Testis (tissue), 3 donors: Measurements from ENCODE around the gene RABGAP1L. TPM values are rescaled to one million over a fixed set of nuclear protein-coding genes. Genes with fewer than 3 reads are reported as not detected.

Source experiments
- DNase-seq: peaks from one replicate; pipeline ENCODE4 v3.0.0-alpha.2; 2019
- H3K27ac ChIP-seq, 2 donors: fragments of 200-600 bp; sonication (generic); one replicate each; pipeline ENCODE4 v1.5.1; 2019
- H3K27me3 ChIP-seq: fragments of 200-600 bp; sonication (generic); one replicate; pipeline ENCODE4 v1.5.1; 2019
- H3K36me3 ChIP-seq: fragments of 200-600 bp; sonication (generic); one replicate; pipeline ENCODE4 v1.5.1; 2017; ENCODE audit warnings: low read depth; ENCODE audit errors: missing control alignments
- H3K4me1 ChIP-seq: fragments of 200-600 bp; sonication (generic); one replicate; pipeline ENCODE4 v1.5.1; 2019
- H3K4me3 ChIP-seq, 2 donors: fragments of 200-600 bp; sonication (generic); one replicate each; pipeline ENCODE4 v1.5.1; 2017 to 2019
- H3K9me3 ChIP-seq: fragments of 200-600 bp; sonication (generic); one replicate; pipeline ENCODE4 v1.5.1; 2017
- CTCF ChIP-seq, 3 experiments: fragments of 450-650 bp in 2 of 3; fragments of 200-600 bp in 1 of 3; sonication (generic) in 1 of 3; IDR thresholded peaks; one replicate each; pipeline ENCODE4 v1.5.1; 2016 to 2019; ENCODE audit warnings: antibody characterized with exemption in 3 of 3, mild to moderate bottlenecking in 2 of 3, moderate library complexity in 1 of 3
- POLR2A ChIP-seq: fragments of 450-650 bp; IDR thresholded peaks from one replicate; pipeline ENCODE4 v1.6.1; 2017; ENCODE audit warnings: antibody characterized with exemption, mild to moderate bottlenecking, moderate library complexity
- WGBS, 2 donors: methylation state at CpG; one replicate each; pipeline ENCODE4 v1.1.5; 2018; 5-methylcytosine and 5-hydroxymethylcytosine counted together
- intact Hi-C: fragments of 100-400 bp; cut with DNase I; formaldehyde crosslinking; loops from one replicate; pipeline ENCODE4 v1.15.1; 2023; ENCODE audit warnings: low total_unique reads
- polyA plus RNA-seq: library from polyadenylated mRNA; stranded (reverse); fragments of 350-450 nt; fragmentation: Illumina TruSeq; extraction: RNeasy Lipid Tissue Mini Kit (QIAGEN cat#74804); gene quantifications from one replicate; pipeline ENCODE4 v1.2.3, GENCODE V29; 2014; ENCODE audit warnings: low read depth, low replicate concordance; ENCODE audit not compliant: insufficient read depth
- total RNA-seq, 2 donors: library from RNA; depleted of rRNA; stranded (reverse); fragments of >200 nt; gene quantifications; one replicate each; pipeline ENCODE4 v1.2.3, GENCODE V29; 2016

The RABGAP1L gene
- total and polyA plus RNA-seq, 3 donors from 2014 or later, result 40.5 to 53.1 (median 49.5) TPM

- Histone ChIP-seq H3K4me3 (no peak overlapping the region), H3K27me3 (no peaks in the 10 kb centered on the region), H3K36me3 (no peaks in the 10 kb centered on the region), H3K4me1 (no peaks in the 10 kb centered on the region), H3K9me3 (no peaks in the 10 kb centered on the region), H3K27ac (no peak overlapping the region)
- no peak for DNase-seq
- no peak for TF ChIP-seq POLR2A
- no peak for TF ChIP-seq CTCF (IDR thresholded peaks at IDR 0.05)
- intact Hi-C loops, result no loop called here
- 10 to 21% methylated on average over 1 of the region's 1 CpG for WGBS, 2 donors
These were observed 554.5 kb downstream of the RABGAP1L start for GRCh38 chr1:174713796-174714195.

DNA sequence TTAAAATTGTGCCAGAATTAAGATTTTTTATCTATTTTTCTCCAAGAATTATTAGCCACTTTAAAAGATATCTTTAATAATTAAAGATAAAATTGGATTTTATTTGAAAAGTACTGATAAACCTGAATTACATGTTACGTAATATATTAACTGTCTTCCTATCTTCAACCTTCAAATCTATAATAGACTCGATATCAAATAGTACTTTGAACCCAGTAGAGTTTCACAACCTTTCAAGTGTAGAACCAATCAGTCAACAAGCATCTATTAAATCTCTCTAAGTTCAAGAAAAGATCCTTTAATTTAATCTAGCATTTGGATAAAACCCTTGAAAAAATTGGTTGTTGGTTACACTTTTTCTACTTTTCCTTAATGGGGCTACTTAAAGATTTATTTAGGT, 559.9 kb downstream of the RABGAP1L start:
- Histone ChIP-seq H3K27ac (no peak overlapping the region), H3K27me3 (no peaks in the 10 kb centered on the region), H3K4me1 (no peaks in the 10 kb centered on the region), H3K4me3 (no peak overlapping the region), H3K9me3 (no peaks in the 10 kb centered on the region), H3K36me3 (no peaks in the 10 kb centered on the region)
- WGBS, 2 donors, result 97 to 99% methylated on average over 2 of the region's 2 CpGs
- intact Hi-C loops, result no loop called here
- TF ChIP-seq CTCF (IDR thresholded peaks at IDR 0.05), result no peak
- TF ChIP-seq POLR2A, result no peak
- DNase-seq, result no peak

- WGBS, 2 donors, result 90 to 92% methylated on average over 1 of the region's 1 CpG
- no peaks in the 10 kb centered on the region for H3K36me3 ChIP-seq
- intact Hi-C loops, result loop anchor here (10.0 kb wide), 1 partner anchor 456 kb away; no protein-coding TSS in a partner anchor
These were observed 561.3 kb downstream of the RABGAP1L start for GRCh38 chr1:174720618-174721017.

GRCh38 chr1:174721246-174721645, 561.9 kb downstream of the RABGAP1L start:
- intact Hi-C loops, result loop anchor here (10.0 kb wide), 1 partner anchor 456 kb away; no protein-coding TSS in a partner anchor
- H3K27me3 ChIP-seq, result no peaks in the 10 kb centered on the region
- H3K4me1 ChIP-seq, result no peaks in the 10 kb centered on the region
- H3K4me3 ChIP-seq, result no peak overlapping the region
- WGBS, 2 donors, result 58 to 72% methylated on average over 2 of the region's 2 CpGs
- H3K36me3 ChIP-seq, result no peaks in the 10 kb centered on the region
- DNase-seq, result no peak
- TF ChIP-seq POLR2A (no peak), CTCF (IDR thresholded peaks at IDR 0.05) (no peak)
- no peaks in the 10 kb centered on the region for H3K9me3 ChIP-seq
- H3K27ac ChIP-seq, result no peak overlapping the region

More at GRCh38 chr1:174720618-174721017, 561.3 kb downstream of the RABGAP1L start:
- H3K27me3 ChIP-seq, result no peaks in the 10 kb centered on the region
- H3K4me1 ChIP-seq, result no peaks in the 10 kb centered on the region
- H3K27ac ChIP-seq, result no peak overlapping the region
- no peak for TF ChIP-seq POLR2A
- no peak for TF ChIP-seq CTCF (IDR thresholded peaks at IDR 0.05)
- no peak for DNase-seq
- H3K4me3 ChIP-seq, result no peak overlapping the region
- H3K9me3 ChIP-seq, result no peaks in the 10 kb centered on the region

DNA sequence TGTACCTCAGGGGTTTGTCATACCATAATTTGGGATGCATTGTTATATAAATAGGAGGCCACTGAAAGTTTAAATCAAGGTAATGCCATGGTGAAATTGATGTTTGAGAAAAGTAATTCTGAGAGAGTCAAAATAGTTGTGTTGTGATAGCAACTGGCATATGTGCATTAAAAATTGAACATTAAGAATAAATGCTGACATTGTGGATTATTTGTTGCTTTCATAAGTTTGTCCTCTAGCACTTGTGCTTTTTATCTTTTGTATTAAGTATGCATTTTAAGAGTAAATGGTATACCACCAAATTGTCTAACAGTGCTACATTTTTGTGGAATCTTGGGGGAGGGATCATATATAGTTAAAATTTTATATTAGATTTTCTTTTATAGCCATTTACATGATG, 564.5 kb downstream of the RABGAP1L start:
- intact Hi-C loops, result loop anchor here (10.0 kb wide), 1 partner anchor 459 kb away; no protein-coding TSS in a partner anchor
- Histone ChIP-seq H3K9me3 (no peaks in the 10 kb centered on the region), H3K4me1 (no peaks in the 10 kb centered on the region), H3K4me3 (no peak overlapping the region), H3K27ac (no peak overlapping the region), H3K27me3 (no peaks in the 10 kb centered on the region), H3K36me3 (no peaks in the 10 kb centered on the region)
- TF ChIP-seq POLR2A (no peak), CTCF (IDR thresholded peaks at IDR 0.05) (no peak)
- no peak for DNase-seq
